Panc1 (cell line): ENCODE data around the gene PDK4. TPM values are rescaled to one million over a fixed set of nuclear protein-coding genes. Genes with fewer than 3 reads are reported as not detected.

Experiments used
- ATAC-seq: fragments of 200-7000 bp; cut with Tn5 transposase; 2 replicates; pipeline ENCODE4 v1.9.1; 2020; ENCODE audit warnings: mild to moderate bottlenecking, moderate library complexity
- BruUV-seq: library from RNA; stranded (reverse); fragments of 400-500 nt; replicated peaks from 2 replicates; lab custom pipeline; 2021; lab: Mats Ljungman, UMichigan
- CTCF ChIA-PET: fragments of 300-600 bp; sonication (Branson Sonifier 250); formaldehyde crosslinking; loops from one replicate; lab custom pipeline; 2022; ENCODE audit warnings: antibody characterized with exemption; lab: Charles Lee
- POLR2A ChIA-PET: fragments of 300-600 bp; sonication (Branson Sonifier 250); formaldehyde crosslinking; loops from one replicate; lab custom pipeline; 2022; ENCODE audit warnings: antibody characterized with exemption; lab: Charles Lee
- DNase-seq: peaks from one replicate; pipeline ENCODE4 v3.0.0-alpha.2; 2010; ENCODE audit warnings: low read depth, low spot score
- H3K27ac ChIP-seq: 2 replicates; pipeline ENCODE4 v1.5.1; 2011; ENCODE audit warnings: mild to moderate bottlenecking, low read length, inconsistent platforms
- H3K27me3 ChIP-seq: fragments of 200-500 bp; sonication (Bioruptor generic); 2 replicates; pipeline ENCODE4 v1.6.0; 2014; ENCODE audit warnings: low read length, inconsistent platforms; ENCODE audit not compliant: control insufficient read depth, insufficient read depth
- H3K36me3 ChIP-seq: fragments of 200-500 bp; sonication (Bioruptor generic); 2 replicates; pipeline ENCODE4 v1.5.1; 2014; ENCODE audit warnings: inconsistent platforms, mild to moderate bottlenecking, low read length, moderate library complexity; ENCODE audit not compliant: control insufficient read depth, insufficient read depth
- H3K4me1 ChIP-seq: 2 replicates; pipeline ENCODE4 v1.5.1; 2011; ENCODE audit warnings: inconsistent platforms, mild to moderate bottlenecking, low read length, moderate library complexity; ENCODE audit not compliant: control insufficient read depth, insufficient read depth
- H3K4me3 ChIP-seq, 2 experiments: 2 replicates each; pipeline ENCODE4 v1.5.1; 2011 to 2012; ENCODE audit warnings: low read depth in 2 of 2, low read length in 2 of 2, mild to moderate bottlenecking in 2 of 2, inconsistent platforms in 1 of 2, moderate library complexity in 1 of 2
- H3K9me3 ChIP-seq: fragments of 200-500 bp; sonication (Bioruptor generic); 2 replicates; pipeline ENCODE4 v1.5.1; 2014; ENCODE audit warnings: low read depth, mild to moderate bottlenecking, inconsistent platforms, low read length, moderate library complexity; ENCODE audit not compliant: control insufficient read depth, insufficient read depth
- POLR2AphosphoS5 ChIP-seq: IDR thresholded peaks from 2 replicates; pipeline ENCODE4 v1.6.1; 2012; ENCODE audit warnings: mild to moderate bottlenecking, low read depth, low read length, moderate library complexity
- SIN3A ChIP-seq: IDR thresholded peaks from 2 replicates; pipeline ENCODE4 v1.6.1; 2012; ENCODE audit warnings: low read depth, mild to moderate bottlenecking, low read length, moderate library complexity, borderline replicate concordance; ENCODE audit not compliant: insufficient read depth
- TCF7L2 ChIP-seq: IDR thresholded peaks from 2 replicates; pipeline ENCODE4 v1.6.1; 2011; ENCODE audit warnings: mild to moderate bottlenecking, low read depth, low read length, inconsistent platforms
- in situ Hi-C: cut with HindIII; loops from 2 replicates; pipeline ENCODE4 v1.10.0; 2016; ENCODE audit warnings: low sequenced_read_pairs, low pct_unique_long_range_greater_than_20kb
- intact Hi-C: fragments of 100-400 bp; cut with micrococcal nuclease; formaldehyde crosslinking; loops from one replicate; pipeline ENCODE4 v1.10.0; 2022; ENCODE audit not compliant: unreplicated experiment
- total RNA-seq: library from RNA; stranded (reverse); gene quantifications from one replicate; pipeline ENCODE4 v1.2.1, GENCODE V29; 2021; ENCODE audit not compliant: unreplicated experiment
- TF ChIP-seq, protein P1 (sequence below), 2 experiments: IDR thresholded peaks; 2 replicates each; pipeline ENCODE4 v1.6.1; 2011 to 2012; ENCODE audit warnings: low read depth in 2 of 2, control low read depth in 1 of 2, low read length in 1 of 2, mild to moderate bottlenecking in 1 of 2, moderate library complexity in 1 of 2; ENCODE audit not compliant: insufficient read depth in 1 of 2
- TF ChIP-seq, protein P2 (sequence below): fragments of 450-650 bp; IDR thresholded peaks from 2 replicates; pipeline ENCODE4 v1.5.1; 2017; ENCODE audit warnings: mild to moderate bottlenecking

PDK4 gene
- total RNA-seq, 1 experiment from 2014 or later, result 1.4 TPM

DNA sequence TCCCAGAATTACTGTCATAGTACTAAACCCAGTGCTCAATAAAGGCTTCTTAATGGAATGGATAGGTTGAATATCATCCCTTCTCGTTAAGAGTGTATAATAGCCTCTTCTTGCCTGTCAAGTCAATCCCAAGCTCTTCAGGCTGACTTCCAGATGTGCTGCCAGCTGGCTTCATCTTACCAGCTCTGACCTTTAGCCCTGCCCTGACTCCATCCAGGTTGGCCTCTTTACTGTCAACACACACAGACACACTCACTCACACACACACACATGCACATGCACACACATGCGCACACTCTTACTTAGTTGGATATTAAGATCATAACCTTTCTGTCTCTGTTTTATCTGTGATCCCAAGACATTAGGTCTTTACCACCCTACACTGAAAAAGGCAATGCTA lies 61.5 kb downstream of the PDK4 start:
- ChIA-PET CTCF (interaction anchor here (0.7 to 1.4 kb wide), 2 partner anchors 82 to 155 kb away, joined by 3 to 4 read pairs; no protein-coding TSS in a partner anchor), POLR2A (no interaction called here)
- Histone ChIP-seq H3K4me1 (no peaks in the 10 kb centered on the region), H3K27ac (no peak overlapping the region), H3K27me3 (peaks cover 3% of the 10 kb centered on the region; the same call in 1 of the 2 replicates), H3K4me3 (no peak overlapping the region), H3K36me3 (no peaks in the 10 kb centered on the region), H3K9me3 (no peaks in the 10 kb centered on the region)
- in situ Hi-C loops (no loop called here), intact Hi-C loops (no loop called here)
- no peak for TF ChIP-seq POLR2AphosphoS5
- TF ChIP-seq SIN3A, result no peak
- TF ChIP-seq, protein P1, sequence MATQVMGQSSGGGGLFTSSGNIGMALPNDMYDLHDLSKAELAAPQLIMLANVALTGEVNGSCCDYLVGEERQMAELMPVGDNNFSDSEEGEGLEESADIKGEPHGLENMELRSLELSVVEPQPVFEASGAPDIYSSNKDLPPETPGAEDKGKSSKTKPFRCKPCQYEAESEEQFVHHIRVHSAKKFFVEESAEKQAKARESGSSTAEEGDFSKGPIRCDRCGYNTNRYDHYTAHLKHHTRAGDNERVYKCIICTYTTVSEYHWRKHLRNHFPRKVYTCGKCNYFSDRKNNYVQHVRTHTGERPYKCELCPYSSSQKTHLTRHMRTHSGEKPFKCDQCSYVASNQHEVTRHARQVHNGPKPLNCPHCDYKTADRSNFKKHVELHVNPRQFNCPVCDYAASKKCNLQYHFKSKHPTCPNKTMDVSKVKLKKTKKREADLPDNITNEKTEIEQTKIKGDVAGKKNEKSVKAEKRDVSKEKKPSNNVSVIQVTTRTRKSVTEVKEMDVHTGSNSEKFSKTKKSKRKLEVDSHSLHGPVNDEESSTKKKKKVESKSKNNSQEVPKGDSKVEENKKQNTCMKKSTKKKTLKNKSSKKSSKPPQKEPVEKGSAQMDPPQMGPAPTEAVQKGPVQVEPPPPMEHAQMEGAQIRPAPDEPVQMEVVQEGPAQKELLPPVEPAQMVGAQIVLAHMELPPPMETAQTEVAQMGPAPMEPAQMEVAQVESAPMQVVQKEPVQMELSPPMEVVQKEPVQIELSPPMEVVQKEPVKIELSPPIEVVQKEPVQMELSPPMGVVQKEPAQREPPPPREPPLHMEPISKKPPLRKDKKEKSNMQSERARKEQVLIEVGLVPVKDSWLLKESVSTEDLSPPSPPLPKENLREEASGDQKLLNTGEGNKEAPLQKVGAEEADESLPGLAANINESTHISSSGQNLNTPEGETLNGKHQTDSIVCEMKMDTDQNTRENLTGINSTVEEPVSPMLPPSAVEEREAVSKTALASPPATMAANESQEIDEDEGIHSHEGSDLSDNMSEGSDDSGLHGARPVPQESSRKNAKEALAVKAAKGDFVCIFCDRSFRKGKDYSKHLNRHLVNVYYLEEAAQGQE (IDR thresholded peaks at IDR 0.05; ENCODE audit: insufficient read depth in 1 of 2, low read depth in 2 of 2, low read length in 1 of 2), result no peak
- TF ChIP-seq, protein P2, sequence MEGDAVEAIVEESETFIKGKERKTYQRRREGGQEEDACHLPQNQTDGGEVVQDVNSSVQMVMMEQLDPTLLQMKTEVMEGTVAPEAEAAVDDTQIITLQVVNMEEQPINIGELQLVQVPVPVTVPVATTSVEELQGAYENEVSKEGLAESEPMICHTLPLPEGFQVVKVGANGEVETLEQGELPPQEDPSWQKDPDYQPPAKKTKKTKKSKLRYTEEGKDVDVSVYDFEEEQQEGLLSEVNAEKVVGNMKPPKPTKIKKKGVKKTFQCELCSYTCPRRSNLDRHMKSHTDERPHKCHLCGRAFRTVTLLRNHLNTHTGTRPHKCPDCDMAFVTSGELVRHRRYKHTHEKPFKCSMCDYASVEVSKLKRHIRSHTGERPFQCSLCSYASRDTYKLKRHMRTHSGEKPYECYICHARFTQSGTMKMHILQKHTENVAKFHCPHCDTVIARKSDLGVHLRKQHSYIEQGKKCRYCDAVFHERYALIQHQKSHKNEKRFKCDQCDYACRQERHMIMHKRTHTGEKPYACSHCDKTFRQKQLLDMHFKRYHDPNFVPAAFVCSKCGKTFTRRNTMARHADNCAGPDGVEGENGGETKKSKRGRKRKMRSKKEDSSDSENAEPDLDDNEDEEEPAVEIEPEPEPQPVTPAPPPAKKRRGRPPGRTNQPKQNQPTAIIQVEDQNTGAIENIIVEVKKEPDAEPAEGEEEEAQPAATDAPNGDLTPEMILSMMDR, result no peak
- no peak for TF ChIP-seq TCF7L2
- ATAC-seq (no peak), DNase-seq (no peak)
- no TSS peak for BruUV-seq

Other genes with a start within 250 kb of the PDK4 start
- 1.2 TPM for gene PON3, start 200.1 kb downstream of the PDK4 start, total RNA-seq
- 116 TPM for gene PON2, start 161.5 kb downstream of the PDK4 start, total RNA-seq
- gene ASB4, start 110.6 kb downstream of the PDK4 start, total RNA-seq, result 0.15 TPM
- gene DYNC1I1, start 176.0 kb upstream of the PDK4 start, total RNA-seq, result 0.13 TPM